NT2/D1 (cell line): Measurements from ENCODE around the gene GGA3.

Experiments
- SUZ12 ChIP-seq: IDR thresholded peaks from 2 replicates; pipeline ENCODE4 v1.6.1; 2011; ENCODE audit not compliant: insufficient read length, insufficient read depth; ENCODE audit errors: extremely low read depth
- ZNF274 ChIP-seq: IDR thresholded peaks from 2 replicates; pipeline ENCODE4 v1.6.1; 2011; ENCODE audit warnings: mild to moderate bottlenecking, low read depth, low read length

DNA sequence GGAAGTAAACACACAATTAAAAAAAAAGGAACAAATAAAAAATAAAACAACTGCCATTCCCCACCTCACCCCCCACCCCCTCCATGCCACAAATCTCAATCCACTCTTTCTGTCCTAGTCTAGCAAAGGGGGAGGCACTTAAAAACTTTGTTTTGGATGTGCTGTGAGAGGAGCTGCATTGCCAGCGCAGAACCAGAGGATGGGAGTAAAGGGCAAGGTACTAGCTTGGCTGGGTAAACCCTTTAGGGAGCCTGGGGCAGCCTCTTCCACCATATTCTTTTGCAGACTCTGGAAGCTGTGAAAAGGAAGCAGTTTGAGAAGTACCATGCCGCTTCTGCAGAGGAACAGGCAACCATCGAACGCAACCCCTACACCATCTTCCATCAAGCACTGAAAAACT is 1.6 kb upstream of the GGA3 start:
- TF ChIP-seq SUZ12 = no peak
- no peak for TF ChIP-seq ZNF274
